Suppressor macrophage treated with lipopolysaccharide for 4 hours (primary cell): ENCODE data around the gene EIPR1.
"Not testable (repeated sequence)": the region's sequence is repeated elsewhere in the genome, so short reads cannot be mapped to it uniquely, and the experiment has no call there.

ENCODE experiments used
- DNase-seq: peaks from one replicate; pipeline ENCODE4 v3.0.0-alpha.2; 2020

EIPR1 gene

GRCh38 chr2:3284657-3285630 lies 92.7 kb downstream of the EIPR1 start:
- no peak for DNase-seq

GRCh38 chr2:3283876-3284656 lies 93.6 kb downstream of the EIPR1 start:
- DNase-seq = not testable (repeated sequence)

GRCh38 chr2:3283206-3283605 lies 94.4 kb downstream of the EIPR1 start:
- DNase-seq = no peak

GRCh38 chr2:3282056-3282998 lies 95.3 kb downstream of the EIPR1 start:
- no peak for DNase-seq

GRCh38 chr2:3280683-3281520 lies 96.7 kb downstream of the EIPR1 start:
- no peak for DNase-seq

- no peak for DNase-seq
These were observed 97.4 kb downstream of the EIPR1 start for GRCh38 chr2:3280197-3280596.

- DNase-seq = no peak
These were observed 98.2 kb downstream of the EIPR1 start for GRCh38 chr2:3279236-3279960.

- no peak for DNase-seq
These were observed 98.9 kb downstream of the EIPR1 start for GRCh38 chr2:3278521-3279218.

- no peak for DNase-seq
These were observed 99.7 kb downstream of the EIPR1 start for GRCh38 chr2:3277748-3278520.

GRCh38 chr2:3277050-3277747 lies 100.4 kb downstream of the EIPR1 start:
- no peak for DNase-seq

GRCh38 chr2:3272761-3273160 lies 104.9 kb downstream of the EIPR1 start:
- DNase-seq = no peak

- DNase-seq = no peak
These were observed 107.5 kb downstream of the EIPR1 start for GRCh38 chr2:3270095-3270478.

GRCh38 chr2:3269425-3270094 lies 108.1 kb downstream of the EIPR1 start:
- no peak for DNase-seq

- no peak for DNase-seq
These were observed 109.0 kb downstream of the EIPR1 start for GRCh38 chr2:3268705-3269029.

- no peak for DNase-seq
These were observed 109.5 kb downstream of the EIPR1 start for GRCh38 chr2:3267869-3268704.

- no peak for DNase-seq
These were observed 110.4 kb downstream of the EIPR1 start for GRCh38 chr2:3266925-3267867.
